Osteoblast (primary cell): ENCODE data around the gene PAX6. TPM values are rescaled to one million over a fixed set of nuclear protein-coding genes. Genes with fewer than 3 reads are reported as not detected.

Experiments used
- DNase-seq: peaks from one replicate; pipeline ENCODE4 v3.0.0; 2011; ENCODE audit warnings: low spot score, mixed read lengths; ENCODE audit not compliant: insufficient read length; ENCODE audit errors: missing footprints
- H2AFZ ChIP-seq: 2 replicates; pipeline ENCODE4 v1.6.0; 2011; ENCODE audit warnings: mild to moderate bottlenecking, low read length
- H3K27ac ChIP-seq: 2 replicates; pipeline ENCODE4 v1.5.1; 2011; ENCODE audit warnings: mild to moderate bottlenecking, low read depth, low read length, moderate library complexity
- H3K27me3 ChIP-seq: 2 replicates; pipeline ENCODE4 v1.6.0; 2012; ENCODE audit warnings: mild to moderate bottlenecking, control low read depth, inconsistent platforms, low read length, moderate library complexity; ENCODE audit not compliant: insufficient read depth
- H3K36me3 ChIP-seq: 2 replicates; pipeline ENCODE4 v1.5.1; 2011; ENCODE audit warnings: mild to moderate bottlenecking, low read length, control low read depth, moderate library complexity; ENCODE audit not compliant: insufficient read depth
- H3K4me1 ChIP-seq: 2 replicates; pipeline ENCODE4 v1.5.1; 2011; ENCODE audit warnings: mild to moderate bottlenecking, low read length, control low read depth, moderate library complexity; ENCODE audit not compliant: insufficient read depth
- H3K4me2 ChIP-seq: 2 replicates; pipeline ENCODE4 v1.6.0; 2011; ENCODE audit warnings: mild to moderate bottlenecking, low read length; ENCODE audit not compliant: insufficient read depth
- H3K4me3 ChIP-seq: fragments of 200-600 bp; sonication (generic); 3 replicates; pipeline ENCODE4 v1.5.1; 2012; ENCODE audit warnings: mild to moderate bottlenecking, low read length, inconsistent platforms; ENCODE audit not compliant: insufficient read depth
- H3K79me2 ChIP-seq: 2 replicates; pipeline ENCODE4 v1.6.0; 2012; ENCODE audit warnings: mild to moderate bottlenecking, low read length, control low read depth, inconsistent platforms; ENCODE audit not compliant: insufficient read depth
- H3K9me3 ChIP-seq: 2 replicates; pipeline ENCODE4 v1.5.1; 2011; ENCODE audit warnings: low read depth, low read length, control low read depth
- H4K20me1 ChIP-seq: 2 replicates; pipeline ENCODE4 v1.6.0; 2012; ENCODE audit warnings: mild to moderate bottlenecking, low read length, control low read depth; ENCODE audit not compliant: insufficient read depth
- total RNA-seq: library from RNA; depleted of rRNA; stranded (reverse); fragments of >200 nt; gene quantifications from 2 replicates; pipeline ENCODE4 v1.2.3, GENCODE V29; 2012
- TF ChIP-seq, protein P1 (sequence below): IDR thresholded peaks from 2 replicates; pipeline ENCODE4 v1.5.1; 2011; ENCODE audit warnings: mild to moderate bottlenecking, low read depth, low read length, moderate library complexity; ENCODE audit errors: extremely low read depth

The PAX6 gene
- total RNA-seq, 1 donor = 0.36 TPM

DNA sequence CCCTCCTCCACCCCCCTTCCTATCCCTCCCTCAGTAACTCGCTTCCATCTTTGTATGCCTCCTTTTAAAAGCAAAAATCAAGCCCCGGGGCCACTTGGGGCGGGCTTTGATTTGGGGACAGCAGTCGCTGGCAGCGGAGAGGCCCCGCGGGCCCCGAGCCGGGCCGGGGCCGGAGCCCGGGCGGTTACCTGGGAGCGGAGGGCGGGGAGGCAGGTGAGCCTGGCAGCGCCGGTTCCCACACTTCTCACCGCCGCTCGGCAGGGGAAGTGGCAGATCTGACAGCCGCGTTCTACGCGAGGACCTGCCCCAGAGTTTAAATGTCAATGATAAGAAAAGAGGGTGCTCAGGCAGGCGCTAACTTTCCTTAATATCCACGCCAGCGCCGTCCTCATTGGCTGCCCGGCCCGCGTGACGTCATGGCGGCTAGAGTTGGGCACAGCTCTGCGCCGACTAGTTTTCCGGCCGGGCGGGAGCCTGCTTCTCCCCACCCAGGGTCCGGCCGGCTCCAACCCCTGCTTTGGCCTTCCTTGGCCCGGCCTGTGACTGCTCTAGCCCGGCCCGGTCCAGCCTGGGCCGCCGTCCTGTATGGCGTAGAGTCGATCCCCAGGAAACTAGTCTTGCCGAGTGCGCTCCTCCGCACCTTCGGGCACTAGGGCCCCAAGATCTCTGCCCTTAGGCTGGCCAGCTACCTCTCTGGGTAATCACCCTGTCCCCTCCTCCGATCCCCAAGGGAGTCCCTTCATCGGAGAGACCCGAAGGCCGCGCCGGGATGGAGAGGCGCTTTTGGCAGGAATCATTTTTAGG lies 6.7 kb upstream of the PAX6 start:
- H3K27ac ChIP-seq = no peak overlapping the region
- H3K79me2 ChIP-seq = no peaks in the 10 kb centered on the region
- peaks cover 6% of the 10 kb centered on the region for H3K4me1 ChIP-seq
- H3K36me3 ChIP-seq = no peaks in the 10 kb centered on the region
- peak; percentile 82 for DNase-seq
- TF ChIP-seq, protein P1, sequence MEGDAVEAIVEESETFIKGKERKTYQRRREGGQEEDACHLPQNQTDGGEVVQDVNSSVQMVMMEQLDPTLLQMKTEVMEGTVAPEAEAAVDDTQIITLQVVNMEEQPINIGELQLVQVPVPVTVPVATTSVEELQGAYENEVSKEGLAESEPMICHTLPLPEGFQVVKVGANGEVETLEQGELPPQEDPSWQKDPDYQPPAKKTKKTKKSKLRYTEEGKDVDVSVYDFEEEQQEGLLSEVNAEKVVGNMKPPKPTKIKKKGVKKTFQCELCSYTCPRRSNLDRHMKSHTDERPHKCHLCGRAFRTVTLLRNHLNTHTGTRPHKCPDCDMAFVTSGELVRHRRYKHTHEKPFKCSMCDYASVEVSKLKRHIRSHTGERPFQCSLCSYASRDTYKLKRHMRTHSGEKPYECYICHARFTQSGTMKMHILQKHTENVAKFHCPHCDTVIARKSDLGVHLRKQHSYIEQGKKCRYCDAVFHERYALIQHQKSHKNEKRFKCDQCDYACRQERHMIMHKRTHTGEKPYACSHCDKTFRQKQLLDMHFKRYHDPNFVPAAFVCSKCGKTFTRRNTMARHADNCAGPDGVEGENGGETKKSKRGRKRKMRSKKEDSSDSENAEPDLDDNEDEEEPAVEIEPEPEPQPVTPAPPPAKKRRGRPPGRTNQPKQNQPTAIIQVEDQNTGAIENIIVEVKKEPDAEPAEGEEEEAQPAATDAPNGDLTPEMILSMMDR = no peak
- peaks cover 100% of the 10 kb centered on the region for H3K27me3 ChIP-seq
- no peak overlapping the region for H3K4me2 ChIP-seq
- H4K20me1 ChIP-seq = no peaks in the 10 kb centered on the region
- no peaks in the 10 kb centered on the region for H3K9me3 ChIP-seq
- no peak overlapping the region for H2AFZ ChIP-seq
- H3K4me3 ChIP-seq = no peak overlapping the region

DNA sequence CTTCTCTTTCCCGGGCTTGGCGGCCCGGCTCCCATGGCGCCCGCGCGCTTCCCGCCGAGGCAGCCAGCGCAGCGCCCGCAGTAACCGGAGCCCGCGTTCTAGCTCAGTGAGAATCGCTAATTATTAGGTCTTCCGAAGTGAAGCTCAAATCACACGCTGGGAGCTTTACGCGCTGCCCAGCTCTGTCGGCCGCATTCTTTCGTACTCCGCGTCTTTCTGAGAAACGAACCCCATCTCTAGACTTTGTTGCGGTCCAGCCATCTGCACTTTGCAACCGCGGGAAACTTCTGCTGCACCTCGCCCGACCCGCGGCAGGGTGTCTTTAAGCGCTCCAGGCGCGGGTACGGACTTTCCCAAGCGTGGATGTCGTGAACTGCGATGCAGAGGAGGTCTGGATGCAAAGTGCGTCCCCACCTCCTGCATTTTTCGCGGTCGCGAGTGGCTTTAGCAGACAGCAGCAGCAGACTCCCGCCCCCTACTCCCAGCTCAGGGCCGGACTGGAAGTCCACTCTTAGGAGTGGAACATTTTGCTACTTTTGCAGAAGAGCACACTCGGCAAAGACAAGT lies 6.0 kb upstream of the PAX6 start:
- TF ChIP-seq, protein P1 = no peak
- H3K4me3 ChIP-seq = peak overlapping the region; percentile 37
- peaks cover 6% of the 10 kb centered on the region for H3K4me1 ChIP-seq
- H3K27me3 ChIP-seq = peaks cover 100% of the 10 kb centered on the region
- no peak overlapping the region for H3K27ac ChIP-seq
- no peaks in the 10 kb centered on the region for H3K79me2 ChIP-seq
- peak overlapping the region; percentile 32 for H3K4me2 ChIP-seq
- peak; percentile 87 for DNase-seq
- H3K9me3 ChIP-seq = no peaks in the 10 kb centered on the region
- no peaks in the 10 kb centered on the region for H4K20me1 ChIP-seq
- no peaks in the 10 kb centered on the region for H3K36me3 ChIP-seq
- no peak overlapping the region for H2AFZ ChIP-seq

DNA sequence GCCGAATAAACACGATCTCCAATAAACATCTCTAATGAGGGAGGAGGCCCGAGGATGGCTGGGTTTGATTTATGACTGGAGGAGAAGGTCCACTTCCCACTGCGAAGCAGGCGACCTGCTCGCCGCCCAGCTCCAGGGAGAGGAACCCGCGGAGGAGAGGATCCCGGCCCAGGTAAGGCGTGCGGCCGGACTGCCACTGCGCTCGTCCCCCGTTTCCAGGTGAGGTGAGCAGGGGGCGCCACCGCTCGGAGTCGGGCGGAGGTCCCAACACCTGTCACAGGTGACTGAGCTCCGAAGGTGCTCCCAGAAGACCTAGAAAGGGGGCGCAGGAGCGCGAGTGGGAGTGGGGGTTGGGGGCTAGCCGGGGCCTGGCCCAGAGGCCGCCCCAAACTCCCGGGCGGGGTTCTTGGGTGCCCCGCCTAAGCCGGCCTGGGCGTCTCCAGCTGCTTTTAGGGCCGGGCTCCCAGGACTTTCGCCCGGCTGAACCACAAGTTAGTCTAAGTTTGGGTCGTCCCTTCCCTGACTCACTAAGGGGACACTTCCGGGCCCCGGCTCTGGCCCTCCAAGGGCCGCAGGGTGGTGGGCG lies 5.4 kb upstream of the PAX6 start:
- peak overlapping the region; percentile 37 for H3K4me3 ChIP-seq

More for the DNA sequence above, 5.4 kb upstream of the PAX6 start:
- Histone ChIP-seq H3K27me3 (peaks cover 100% of the 10 kb centered on the region), H3K9me3 (no peaks in the 10 kb centered on the region), H3K4me1 (peaks cover 6% of the 10 kb centered on the region), H4K20me1 (no peaks in the 10 kb centered on the region), H3K36me3 (no peaks in the 10 kb centered on the region), H3K4me2 (peak overlapping the region; percentile 69), H2AFZ (no peak overlapping the region), H3K79me2 (no peaks in the 10 kb centered on the region), H3K27ac (no peak overlapping the region)
- peak; percentile 83 for DNase-seq
- TF ChIP-seq, protein P1 = no peak
